WTC11 (cell line): Measurements from ENCODE around the gene MMP26. TPM values are rescaled to one million over a fixed set of nuclear protein-coding genes. Genes with fewer than 3 reads are reported as not detected.

Experiments
- ATAC-seq: fragments of 200-7000 bp; cut with Tn5 transposase; 2 replicates; pipeline ENCODE4 v1.10.0; 2021; ENCODE audit warnings: mild to moderate bottlenecking, moderate library complexity
- CTCF ChIA-PET: fragments of 300-600 bp; sonication (Branson Sonifier 250); formaldehyde crosslinking; loops from one replicate; lab custom pipeline; 2021; ENCODE audit warnings: antibody characterized with exemption; lab: Charles Lee
- POLR2A ChIA-PET: fragments of 350-600 bp; sonication (Branson Sonifier 250); formaldehyde crosslinking; loops from one replicate; lab custom pipeline; 2021; ENCODE audit warnings: antibody characterized with exemption; lab: Charles Lee
- DNase-seq: peaks from one replicate; pipeline ENCODE4 v3.0.0; 2021; ENCODE audit warnings: low spot score
- H3K27ac Mint-ChIP-seq: 2 replicates; pipeline ENCODE4 v1.8.0; 2021; ENCODE audit warnings: mixed read lengths
- H3K27me3 Mint-ChIP-seq: 2 replicates; pipeline ENCODE4 v1.8.0; 2021; ENCODE audit warnings: low read depth, mild to moderate bottlenecking, moderate library complexity, mixed read lengths
- H3K36me3 Mint-ChIP-seq: 2 replicates; pipeline ENCODE4 v1.8.0; 2021; ENCODE audit warnings: mixed read lengths
- H3K4me1 Mint-ChIP-seq: 2 replicates; pipeline ENCODE4 v1.8.0; 2022; ENCODE audit warnings: mixed read lengths
- H3K4me3 Mint-ChIP-seq: 2 replicates; pipeline ENCODE4 v1.8.0; 2021; ENCODE audit warnings: mild to moderate bottlenecking, moderate library complexity, mixed read lengths
- H3K9me3 Mint-ChIP-seq: 2 replicates; pipeline ENCODE4 v1.8.0; 2021; ENCODE audit warnings: mixed read lengths
- AR ChIP-seq: fragments of 250-450 bp; sonication (Bioruptor Pico); IDR thresholded peaks from 2 replicates; pipeline ENCODE4 v1.9.0; 2021; ENCODE audit warnings: mild to moderate bottlenecking
- ATF6 ChIP-seq: sonication (generic); formaldehyde crosslinking; IDR thresholded peaks from 2 replicates; pipeline ENCODE4 v1.8.1; 2023; ENCODE audit warnings: mild to moderate bottlenecking, missing genetic modification reagents
- CBFB ChIP-seq: sonication (generic); formaldehyde crosslinking; IDR thresholded peaks from 2 replicates; pipeline ENCODE4 v1.8.1; 2022; ENCODE audit warnings: mild to moderate bottlenecking, low read depth, missing genetic modification reagents
- CREB1 ChIP-seq: sonication (generic); formaldehyde crosslinking; IDR thresholded peaks from 2 replicates; pipeline ENCODE4 v1.8.0; 2023; ENCODE audit warnings: mild to moderate bottlenecking, missing genetic modification reagents
- FOXP4 ChIP-seq: sonication (generic); formaldehyde crosslinking; IDR thresholded peaks from 2 replicates; pipeline ENCODE4 v1.8.0; 2022; ENCODE audit warnings: mild to moderate bottlenecking, missing genetic modification reagents
- GRHL2 ChIP-seq: fragments of 250-450 bp; sonication (Bioruptor Pico); IDR thresholded peaks from 2 replicates; pipeline ENCODE4 v1.8.0; 2022; ENCODE audit warnings: mild to moderate bottlenecking, moderate library complexity; ENCODE audit not compliant: insufficient replicate concordance, severe bottlenecking
- IRF2 ChIP-seq: sonication (generic); formaldehyde crosslinking; IDR thresholded peaks from 2 replicates; pipeline ENCODE4 v1.8.0; 2022; ENCODE audit warnings: low read depth, missing genetic modification reagents, borderline replicate concordance
- JUN ChIP-seq: sonication (generic); formaldehyde crosslinking; IDR thresholded peaks from 2 replicates; pipeline ENCODE4 v1.8.0; 2023; ENCODE audit warnings: mild to moderate bottlenecking, missing genetic modification reagents
- NFATC4 ChIP-seq: fragments of 250-450 bp; sonication (Bioruptor Pico); IDR thresholded peaks from 2 replicates; pipeline ENCODE4 v1.9.0; 2021; ENCODE audit warnings: mild to moderate bottlenecking
- NFYB ChIP-seq: sonication (generic); formaldehyde crosslinking; conservative IDR thresholded peaks from 2 replicates; pipeline ENCODE4 v1.8.0; 2022; ENCODE audit warnings: low read depth, missing genetic modification reagents
- NR3C1 ChIP-seq: sonication (generic); formaldehyde crosslinking; conservative IDR thresholded peaks from 2 replicates; pipeline ENCODE4 v1.8.1; 2023; ENCODE audit warnings: low read depth, mild to moderate bottlenecking, missing genetic modification reagents
- RELA ChIP-seq: sonication (generic); formaldehyde crosslinking; IDR thresholded peaks from 2 replicates; pipeline ENCODE4 v1.8.1; 2022; ENCODE audit warnings: missing genetic modification reagents, mild to moderate bottlenecking, borderline replicate concordance
- SOX15 ChIP-seq: fragments of 250-450 bp; sonication (Bioruptor Pico); IDR thresholded peaks from 2 replicates; pipeline ENCODE4 v1.9.0; 2021; ENCODE audit warnings: mild to moderate bottlenecking
- SP1 ChIP-seq: sonication (generic); formaldehyde crosslinking; conservative IDR thresholded peaks from 2 replicates; pipeline ENCODE4 v1.8.1; 2022; ENCODE audit warnings: missing genetic modification reagents
- TP53 ChIP-seq: sonication (generic); formaldehyde crosslinking; IDR thresholded peaks from 2 replicates; pipeline ENCODE4 v1.8.1; 2023; ENCODE audit warnings: mild to moderate bottlenecking, missing genetic modification reagents
- ZNF232 ChIP-seq: sonication (generic); formaldehyde crosslinking; IDR thresholded peaks from 2 replicates; pipeline ENCODE4 v1.8.0; 2022; ENCODE audit warnings: mild to moderate bottlenecking, missing genetic modification reagents
- ZNF263 ChIP-seq: sonication (generic); formaldehyde crosslinking; IDR thresholded peaks from 2 replicates; pipeline ENCODE4 v1.8.1; 2022; ENCODE audit warnings: low read depth, mild to moderate bottlenecking, moderate library complexity, missing genetic modification reagents
- ZNF396 ChIP-seq: fragments of 250-450 bp; sonication (Bioruptor Pico); IDR thresholded peaks from 2 replicates; pipeline ENCODE4 v1.8.0; 2021; ENCODE audit warnings: mild to moderate bottlenecking, moderate library complexity, borderline replicate concordance
- ZNF416 ChIP-seq: fragments of 250-450 bp; sonication (Bioruptor Pico); IDR thresholded peaks from 2 replicates; pipeline ENCODE4 v1.9.0; 2021; ENCODE audit warnings: mild to moderate bottlenecking, inconsistent platforms
- ZNF671 ChIP-seq: fragments of 250-450 bp; sonication (Bioruptor Pico); IDR thresholded peaks from 2 replicates; pipeline ENCODE4 v1.8.0; 2021; ENCODE audit warnings: mild to moderate bottlenecking
- total RNA-seq: library from RNA; stranded (reverse); gene quantifications from 3 replicates; pipeline ENCODE4 v1.2.3, GENCODE V29; 2021
- TF ChIP-seq, protein P1 (sequence below): fragments of 250-450 bp; sonication (Bioruptor Pico); IDR thresholded peaks from 2 replicates; pipeline ENCODE4 v1.9.0; 2021; ENCODE audit warnings: mild to moderate bottlenecking
- TF ChIP-seq, protein P2 (sequence below): sonication (generic); formaldehyde crosslinking; IDR thresholded peaks from 2 replicates; pipeline ENCODE4 v1.8.0; 2022; ENCODE audit warnings: mild to moderate bottlenecking, missing genetic modification reagents

MMP26 gene
- total RNA-seq, 1 experiment from 2014 or later, result not detected

- TF ChIP-seq CREB1 (CRISPR knock-in tag), result no peak
Observed at GRCh38 chr11:4740735-4741134, 36.2 kb downstream of the MMP26 start (continued).

DNA sequence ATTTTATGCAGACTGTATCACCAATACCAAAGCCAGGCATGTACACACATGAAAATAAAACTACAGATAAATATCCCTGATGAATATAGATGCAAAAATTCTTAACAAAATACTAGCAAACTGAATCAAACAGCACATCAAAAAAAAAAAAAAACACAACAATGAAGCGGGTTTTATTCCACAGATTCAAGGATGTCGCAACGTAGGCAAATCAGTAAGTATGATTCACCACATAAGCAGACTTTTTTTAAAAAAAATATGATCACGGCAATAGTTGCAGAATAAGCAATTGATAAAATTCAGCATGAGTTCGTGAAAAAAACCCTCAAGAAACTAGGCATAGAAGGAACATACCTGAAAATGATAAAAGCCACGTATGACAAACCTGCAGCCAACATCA is 43.9 kb downstream of the MMP26 start:
- no peak for ATAC-seq

DNA sequence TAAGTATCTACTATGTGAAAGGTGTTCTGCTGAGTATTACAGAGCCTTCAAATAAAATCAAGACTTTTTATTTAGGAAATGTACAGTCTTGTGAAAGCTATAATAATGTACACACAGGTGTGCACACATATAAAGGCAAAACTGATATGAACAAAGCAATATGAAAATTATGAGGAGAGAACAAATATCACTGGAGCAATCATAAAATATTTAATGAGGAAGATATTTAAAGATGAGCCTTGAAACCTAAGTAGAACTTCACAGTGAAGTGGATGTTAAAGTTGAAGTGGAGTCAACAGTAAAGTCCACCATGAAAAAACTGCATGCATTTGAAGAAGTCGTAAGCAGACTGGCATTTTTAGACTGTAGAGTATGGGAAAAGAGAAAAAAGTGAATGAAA is 46.6 kb downstream of the MMP26 start:
- ChIA-PET POLR2A (no interaction called here), CTCF (no interaction called here)
- DNase-seq (no peak), ATAC-seq (no peak)
- Mint-ChIP-seq H3K27me3 (no peaks in the 10 kb centered on the region), H3K36me3 (no peaks in the 10 kb centered on the region), H3K9me3 (no peaks in the 10 kb centered on the region), H3K27ac (no peak overlapping the region), H3K4me3 (no peak overlapping the region), H3K4me1 (no peaks in the 10 kb centered on the region)
- TF ChIP-seq TP53 (no peak), IRF2 (CRISPR knock-in tag) (no peak), NFYB (CRISPR knock-in tag) (no peak), ATF6 (CRISPR knock-in tag) (no peak), ZNF416 (no peak), ZNF671 (no peak), AR (CRISPR knock-in tag) (no peak), CBFB (CRISPR knock-in tag) (no peak), ZNF232 (no peak)
- TF ChIP-seq, protein P1, sequence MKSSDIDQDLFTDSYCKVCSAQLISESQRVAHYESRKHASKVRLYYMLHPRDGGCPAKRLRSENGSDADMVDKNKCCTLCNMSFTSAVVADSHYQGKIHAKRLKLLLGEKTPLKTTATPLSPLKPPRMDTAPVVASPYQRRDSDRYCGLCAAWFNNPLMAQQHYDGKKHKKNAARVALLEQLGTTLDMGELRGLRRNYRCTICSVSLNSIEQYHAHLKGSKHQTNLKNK (CRISPR knock-in tag), result no peak

More for the DNA sequence above, 43.9 kb downstream of the MMP26 start:
- ChIA-PET POLR2A (no interaction called here), CTCF (no interaction called here)
- no peaks in the 10 kb centered on the region for H3K9me3 Mint-ChIP-seq
- H3K27ac Mint-ChIP-seq, result no peak overlapping the region
- H3K27me3 Mint-ChIP-seq, result no peaks in the 10 kb centered on the region
- DNase-seq, result no peak
- no peak overlapping the region for H3K4me3 Mint-ChIP-seq
- no peak for TF ChIP-seq NFYB (CRISPR knock-in tag)
- no peak for TF ChIP-seq ZNF396
- TF ChIP-seq SOX15 (CRISPR knock-in tag), result no peak
- TF ChIP-seq JUN, result no peak
- no peak for TF ChIP-seq SP1 (CRISPR knock-in tag)
- no peak for TF ChIP-seq GRHL2 (CRISPR knock-in tag)
- no peak for TF ChIP-seq NFATC4 (CRISPR knock-in tag)
- TF ChIP-seq RELA (CRISPR knock-in tag), result no peak
- TF ChIP-seq ZNF263 (CRISPR knock-in tag), result no peak
- TF ChIP-seq FOXP4, result no peak
- TF ChIP-seq, protein P2, sequence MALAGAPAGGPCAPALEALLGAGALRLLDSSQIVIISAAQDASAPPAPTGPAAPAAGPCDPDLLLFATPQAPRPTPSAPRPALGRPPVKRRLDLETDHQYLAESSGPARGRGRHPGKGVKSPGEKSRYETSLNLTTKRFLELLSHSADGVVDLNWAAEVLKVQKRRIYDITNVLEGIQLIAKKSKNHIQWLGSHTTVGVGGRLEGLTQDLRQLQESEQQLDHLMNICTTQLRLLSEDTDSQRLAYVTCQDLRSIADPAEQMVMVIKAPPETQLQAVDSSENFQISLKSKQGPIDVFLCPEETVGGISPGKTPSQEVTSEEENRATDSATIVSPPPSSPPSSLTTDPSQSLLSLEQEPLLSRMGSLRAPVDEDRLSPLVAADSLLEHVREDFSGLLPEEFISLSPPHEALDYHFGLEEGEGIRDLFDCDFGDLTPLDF, result no peak
- no peak for TF ChIP-seq AR (CRISPR knock-in tag)
- no peak for TF ChIP-seq NR3C1 (CRISPR knock-in tag)
- H3K4me1 Mint-ChIP-seq, result no peaks in the 10 kb centered on the region
- H3K36me3 Mint-ChIP-seq, result no peaks in the 10 kb centered on the region
